GM19324 (cell line): ENCODE results near the gene TMEM140.
"Not testable (repeated sequence)": the region's sequence is repeated elsewhere in the genome, so short reads cannot be mapped to it uniquely, and the experiment has no call there.

ENCODE experiments used
- ATAC-seq: cut with Tn5 transposase; IDR thresholded peaks from one replicate; pipeline ENCODE4 v1.9.1; 2021; ENCODE audit warnings: mild to moderate bottlenecking, moderate library complexity; ENCODE audit not compliant: unreplicated experiment, low FRiP score

The TMEM140 gene

GRCh38 chr7:135211946-135212685 lies 64.2 kb downstream of the TMEM140 start:
- ATAC-seq = not testable (repeated sequence)

- no peak for ATAC-seq
These were observed 66.0 kb downstream of the TMEM140 start for GRCh38 chr7:135213831-135214230.

- ATAC-seq = no peak
These were observed 67.3 kb downstream of the TMEM140 start for GRCh38 chr7:135215180-135215579.

- ATAC-seq = no peak
These were observed 67.8 kb downstream of the TMEM140 start for GRCh38 chr7:135215698-135216097.
